Stimulated activated CD4-positive, alpha-beta T cell treated with anti-CD3 and anti-CD28 coated beads, TNF-alpha, amount 100 ng/mL, for 48 hours (primary cell): ENCODE data around the gene LRRC3B.

Experiments
- DNase-seq, 3 donors: peaks; one replicate each; pipeline ENCODE4 v3.0.0-alpha.2; 2020; ENCODE audit warnings: low read depth in 3 of 3

LRRC3B gene

GRCh38 chr3:26630669-26631389 lies 8.3 kb downstream of the LRRC3B start:
- DNase-seq: no peak

GRCh38 chr3:26631390-26631738 lies 8.8 kb downstream of the LRRC3B start:
- DNase-seq: no peak

GRCh38 chr3:26634601-26635000 lies 12.0 kb downstream of the LRRC3B start:
- no peak for DNase-seq

- DNase-seq: no peak
Measured at GRCh38 chr3:26636096-26636727, 13.6 kb downstream of the LRRC3B start.

- DNase-seq: no peak
Measured at GRCh38 chr3:26637698-26638097, 15.1 kb downstream of the LRRC3B start.

- no peak for DNase-seq
Measured at GRCh38 chr3:26638113-26638512, 15.5 kb downstream of the LRRC3B start.

- no peak for DNase-seq
Measured at GRCh38 chr3:26639339-26639738, 16.8 kb downstream of the LRRC3B start.

GRCh38 chr3:26647078-26647477 lies 24.5 kb downstream of the LRRC3B start:
- DNase-seq: no peak

GRCh38 chr3:26648461-26648860 lies 25.9 kb downstream of the LRRC3B start:
- no peak for DNase-seq

GRCh38 chr3:26652164-26652563 lies 29.6 kb downstream of the LRRC3B start:
- no peak for DNase-seq

GRCh38 chr3:26653811-26654425 lies 31.3 kb downstream of the LRRC3B start:
- DNase-seq: no peak

GRCh38 chr3:26655231-26655630 lies 32.7 kb downstream of the LRRC3B start:
- DNase-seq: no peak

GRCh38 chr3:26657348-26657976 lies 34.9 kb downstream of the LRRC3B start:
- no peak for DNase-seq

GRCh38 chr3:26668171-26668570 lies 45.6 kb downstream of the LRRC3B start:
- DNase-seq: no peak

- no peak for DNase-seq
Measured at GRCh38 chr3:26668696-26669095, 46.1 kb downstream of the LRRC3B start.

- no peak for DNase-seq
Measured at GRCh38 chr3:26675336-26675735, 52.8 kb downstream of the LRRC3B start.

GRCh38 chr3:26681632-26682031 lies 59.1 kb downstream of the LRRC3B start:
- DNase-seq: no peak

- no peak for DNase-seq
Measured at GRCh38 chr3:26682406-26682805, 59.8 kb downstream of the LRRC3B start.

- no peak for DNase-seq
Measured at GRCh38 chr3:26683902-26684301, 61.3 kb downstream of the LRRC3B start.

- DNase-seq: no peak
Measured at GRCh38 chr3:26687466-26687865, 64.9 kb downstream of the LRRC3B start.

GRCh38 chr3:26699553-26699952 lies 77.0 kb downstream of the LRRC3B start:
- no peak for DNase-seq

- no peak for DNase-seq
Measured at GRCh38 chr3:26703519-26703918, 80.9 kb downstream of the LRRC3B start.

- no peak for DNase-seq
Measured at GRCh38 chr3:26704736-26705135, 82.2 kb downstream of the LRRC3B start.
